PC-3 (cell line): ENCODE data around the gene LBR.

ENCODE experiments used
- CTCF ChIP-seq: fragments of 300-600 bp; sonication (generic); conservative IDR thresholded peaks from 2 replicates; pipeline ENCODE4 v1.5.1; 2017; ENCODE audit warnings: antibody characterized with exemption, low read depth, mild to moderate bottlenecking, low read length
- EZH2 ChIP-seq: fragments of 300-600 bp; sonication (generic); IDR thresholded peaks from one replicate; pipeline ENCODE4 v1.6.1; 2017; ENCODE audit warnings: antibody characterized with exemption, mild to moderate bottlenecking, low read length; ENCODE audit not compliant: unreplicated experiment
- EZH2phosphoT487 ChIP-seq: fragments of 300-600 bp; sonication (generic); IDR thresholded peaks from 2 replicates; pipeline ENCODE4 v1.6.1; 2018; ENCODE audit warnings: mild to moderate bottlenecking, antibody characterized with exemption, low read length, borderline replicate concordance

- TF ChIP-seq CTCF (no peak), EZH2 (no peak), EZH2phosphoT487 (no peak)
These were observed 20.4 kb upstream of the LBR start for GRCh38 chr1:225448146-225448805.
